GM19193 (cell line): ENCODE results near the gene CTCFL.

ENCODE experiments used
- POLR2A ChIP-seq: IDR thresholded peaks from 4 replicates; pipeline ENCODE4 v1.6.1; 2011; ENCODE audit not compliant: insufficient read depth, insufficient read length; ENCODE audit errors: extremely low read depth

The CTCFL gene

GRCh38 chr20:57563522-57563921, 38.6 kb upstream of the CTCFL start:
- TF ChIP-seq POLR2A, result no peak

- TF ChIP-seq POLR2A, result no peak
Observed at GRCh38 chr20:57562541-57563465, 37.9 kb upstream of the CTCFL start.

- no peak for TF ChIP-seq POLR2A
Observed at GRCh38 chr20:57561356-57562279, 36.7 kb upstream of the CTCFL start.

GRCh38 chr20:57560554-57561355, 35.8 kb upstream of the CTCFL start, which contains the start of gene PCK1:
PCK1 (plus strand) TSS chr20:57561110; CDS start chr20:57561412, 302 bp downstream.
- no peak for TF ChIP-seq POLR2A

GRCh38 chr20:57559658-57560553, 35.0 kb upstream of the CTCFL start:
- no peak for TF ChIP-seq POLR2A

GRCh38 chr20:57559289-57559634, 34.3 kb upstream of the CTCFL start:
- TF ChIP-seq POLR2A, result no peak

GRCh38 chr20:57558614-57559288, 33.8 kb upstream of the CTCFL start:
- TF ChIP-seq POLR2A, result no peak

GRCh38 chr20:57557926-57558613, 33.1 kb upstream of the CTCFL start:
- TF ChIP-seq POLR2A, result no peak

- TF ChIP-seq POLR2A, result no peak
Observed at GRCh38 chr20:57556980-57557274, 32.0 kb upstream of the CTCFL start.

- TF ChIP-seq POLR2A, result no peak
Observed at GRCh38 chr20:57555457-57556184, 30.7 kb upstream of the CTCFL start.

- no peak for TF ChIP-seq POLR2A
Observed at GRCh38 chr20:57553376-57554018, 28.6 kb upstream of the CTCFL start.

GRCh38 chr20:57552471-57552870, 27.5 kb upstream of the CTCFL start:
- no peak for TF ChIP-seq POLR2A
